Stomach (tissue), 9 donors: ENCODE data around the gene NPFF. TPM values are rescaled to one million over a fixed set of nuclear protein-coding genes. Genes with fewer than 3 reads are reported as not detected.

Experiments
- DNase-seq, 2 donors: peaks; one replicate each; pipeline versions ENCODE4 v3.0.0 to v3.0.0-alpha.2; 2013 to 2019
- H3K27ac ChIP-seq, 5 donors: fragments of 200-600 bp in 4 of 5; sonication (generic) in 4 of 5; one replicate each; pipeline ENCODE4 v1.5.1; 2013 to 2019; ENCODE audit warnings: mild to moderate bottlenecking in 1 of 5, moderate library complexity in 1 of 5
- H3K27me3 ChIP-seq, 3 donors: fragments of 200-600 bp; sonication (generic); one replicate each; pipeline ENCODE4 v1.5.1; 2017 to 2019; ENCODE audit warnings: mixed run types in 1 of 3
- H3K36me3 ChIP-seq, 4 donors: fragments of 200-600 bp; sonication (generic); 1 replicate in 3 of 4; 2 replicates in 1 of 4; pipeline ENCODE4 v1.5.1; 2016 to 2019
- H3K4me1 ChIP-seq, 4 donors: fragments of 200-600 bp; sonication (generic); one replicate each; pipeline ENCODE4 v1.5.1; 2016 to 2019
- H3K4me3 ChIP-seq, 4 donors: fragments of 200-600 bp; sonication (generic) in 3 of 4; one replicate each; pipeline ENCODE4 v1.5.1; 2016 to 2019; ENCODE audit warnings: mild to moderate bottlenecking in 1 of 4
- H3K9me3 ChIP-seq, 4 donors: fragments of 200-600 bp; sonication (generic); one replicate each; pipeline ENCODE4 v1.5.1; 2016 to 2019
- EP300 ChIP-seq: sonication (generic); formaldehyde crosslinking; IDR thresholded peaks from one replicate; pipeline ENCODE4 v1.6.1; 2017; ENCODE audit warnings: antibody characterized with exemption
- POLR2A ChIP-seq, 4 donors: fragments of 450-650 bp; IDR thresholded peaks; one replicate each; pipeline ENCODE4 v1.6.1; 2016; ENCODE audit warnings: antibody characterized with exemption in 4 of 4, control low read depth in 2 of 4, mild to moderate bottlenecking in 1 of 4, moderate library complexity in 1 of 4
- POLR2AphosphoS5 ChIP-seq, 3 donors: sonication (generic); formaldehyde crosslinking; IDR thresholded peaks; one replicate each; pipeline ENCODE4 v1.6.1; 2016; ENCODE audit warnings: antibody characterized with exemption in 3 of 3
- WGBS, 5 donors: extraction: QIAGEN DNeasy Blood & Tissue Kit in 3 of 5; methylation state at CpG; one replicate each; pipeline versions ENCODE4 v1.1.5 to v1.1.7; 2013 to 2018; 5-methylcytosine and 5-hydroxymethylcytosine counted together
- intact Hi-C: fragments of 100-400 bp; cut with DNase I; formaldehyde crosslinking; loops from one replicate; pipeline ENCODE4 v1.15.1; 2023; ENCODE audit warnings: low total_unique reads
- polyA plus RNA-seq, 3 donors: library from polyadenylated mRNA; stranded (reverse); fragments of 200-250 nt; gene quantifications; one replicate each; pipeline ENCODE4 v1.2.3, GENCODE V29; 2013
- total RNA-seq, 5 donors: library from RNA; depleted of rRNA; stranded (reverse); fragments of >200 nt; gene quantifications; one replicate each; pipeline versions ENCODE4 v1.1.0 to v1.2.3, GENCODE V29; 2014 to 2016
- TF ChIP-seq, protein P1 (sequence below), 7 experiments: fragments of 450-650 bp in 4 of 7; fragments of 200-600 bp in 3 of 7; sonication (generic) in 3 of 7; IDR thresholded peaks; one replicate each; pipeline ENCODE4 v1.5.1; 2016 to 2019; ENCODE audit warnings: antibody characterized with exemption in 7 of 7, control low read depth in 2 of 7, mild to moderate bottlenecking in 1 of 7
- donor health status: healthy with polysubstance abuse.
- donor health status: Bipolar disorder and iron deficiency.
- donor health status: healthy.

NPFF gene
- total and polyA plus RNA-seq, 8 donors = not detected

DNA sequence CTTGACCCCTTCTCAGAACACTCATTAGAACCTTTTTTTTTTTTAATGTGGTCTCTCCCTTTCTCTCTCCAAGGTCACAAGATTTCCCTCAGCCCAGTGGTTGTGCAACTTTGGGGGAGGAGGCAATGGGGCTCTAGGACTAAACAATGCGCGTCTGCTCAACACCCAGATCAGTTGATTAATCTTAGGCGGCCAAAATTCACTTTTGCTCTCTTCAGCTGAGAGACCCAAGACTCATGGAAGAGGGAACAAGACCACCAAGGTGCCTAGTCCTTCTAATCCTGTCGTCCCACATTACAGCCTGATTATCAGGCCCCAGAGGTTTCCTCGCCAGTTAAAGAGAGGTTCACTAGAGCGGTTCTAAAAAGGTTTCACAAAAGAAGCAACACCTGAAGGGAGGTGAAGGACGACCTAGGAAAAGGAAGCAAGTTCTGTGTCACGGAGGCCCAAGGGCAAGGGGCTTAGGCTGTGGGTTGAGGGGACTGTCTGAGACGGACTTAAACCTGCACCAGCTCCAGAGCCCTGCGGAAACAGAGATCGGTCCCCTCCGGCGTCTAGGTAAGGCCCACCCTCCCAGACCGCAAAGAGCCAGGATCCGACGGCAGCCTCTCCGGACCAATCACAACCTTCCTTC, 7.0 kb downstream of the NPFF start:
- H3K9me3 ChIP-seq = no peaks in the 10 kb centered on the region
- peak overlapping the region; percentile 87 to 98 (median 98) for H3K27ac ChIP-seq
- peaks cover 36 to 69% (median 49%) of the 10 kb centered on the region in 4 donors for H3K4me1 ChIP-seq
- peak; percentile 50 to 82 for DNase-seq
- no peaks in the 10 kb centered on the region for H3K27me3 ChIP-seq
- H3K36me3 ChIP-seq = peaks cover 1 to 19% (median 17%) of the 10 kb centered on the region in 4 donors
- H3K4me3 ChIP-seq = peak overlapping the region; percentile 47 to 71 (median 64)
- 0 to 1% (median 1%) methylated on average over 17 of the region's 17 CpGs for WGBS, 5 donors
- intact Hi-C loops = no loop called here
- TF ChIP-seq EP300 (peak; percentile 3), POLR2A (IDR thresholded peaks at IDR 0.05) (peak in 2 of 4 donors; percentile 97), POLR2AphosphoS5 (IDR thresholded peaks at IDR 0.05) (peak; percentile 70 to 98 (median 93))
- TF ChIP-seq, protein P1, sequence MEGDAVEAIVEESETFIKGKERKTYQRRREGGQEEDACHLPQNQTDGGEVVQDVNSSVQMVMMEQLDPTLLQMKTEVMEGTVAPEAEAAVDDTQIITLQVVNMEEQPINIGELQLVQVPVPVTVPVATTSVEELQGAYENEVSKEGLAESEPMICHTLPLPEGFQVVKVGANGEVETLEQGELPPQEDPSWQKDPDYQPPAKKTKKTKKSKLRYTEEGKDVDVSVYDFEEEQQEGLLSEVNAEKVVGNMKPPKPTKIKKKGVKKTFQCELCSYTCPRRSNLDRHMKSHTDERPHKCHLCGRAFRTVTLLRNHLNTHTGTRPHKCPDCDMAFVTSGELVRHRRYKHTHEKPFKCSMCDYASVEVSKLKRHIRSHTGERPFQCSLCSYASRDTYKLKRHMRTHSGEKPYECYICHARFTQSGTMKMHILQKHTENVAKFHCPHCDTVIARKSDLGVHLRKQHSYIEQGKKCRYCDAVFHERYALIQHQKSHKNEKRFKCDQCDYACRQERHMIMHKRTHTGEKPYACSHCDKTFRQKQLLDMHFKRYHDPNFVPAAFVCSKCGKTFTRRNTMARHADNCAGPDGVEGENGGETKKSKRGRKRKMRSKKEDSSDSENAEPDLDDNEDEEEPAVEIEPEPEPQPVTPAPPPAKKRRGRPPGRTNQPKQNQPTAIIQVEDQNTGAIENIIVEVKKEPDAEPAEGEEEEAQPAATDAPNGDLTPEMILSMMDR (IDR thresholded peaks at IDR 0.05) = no peak

DNA sequence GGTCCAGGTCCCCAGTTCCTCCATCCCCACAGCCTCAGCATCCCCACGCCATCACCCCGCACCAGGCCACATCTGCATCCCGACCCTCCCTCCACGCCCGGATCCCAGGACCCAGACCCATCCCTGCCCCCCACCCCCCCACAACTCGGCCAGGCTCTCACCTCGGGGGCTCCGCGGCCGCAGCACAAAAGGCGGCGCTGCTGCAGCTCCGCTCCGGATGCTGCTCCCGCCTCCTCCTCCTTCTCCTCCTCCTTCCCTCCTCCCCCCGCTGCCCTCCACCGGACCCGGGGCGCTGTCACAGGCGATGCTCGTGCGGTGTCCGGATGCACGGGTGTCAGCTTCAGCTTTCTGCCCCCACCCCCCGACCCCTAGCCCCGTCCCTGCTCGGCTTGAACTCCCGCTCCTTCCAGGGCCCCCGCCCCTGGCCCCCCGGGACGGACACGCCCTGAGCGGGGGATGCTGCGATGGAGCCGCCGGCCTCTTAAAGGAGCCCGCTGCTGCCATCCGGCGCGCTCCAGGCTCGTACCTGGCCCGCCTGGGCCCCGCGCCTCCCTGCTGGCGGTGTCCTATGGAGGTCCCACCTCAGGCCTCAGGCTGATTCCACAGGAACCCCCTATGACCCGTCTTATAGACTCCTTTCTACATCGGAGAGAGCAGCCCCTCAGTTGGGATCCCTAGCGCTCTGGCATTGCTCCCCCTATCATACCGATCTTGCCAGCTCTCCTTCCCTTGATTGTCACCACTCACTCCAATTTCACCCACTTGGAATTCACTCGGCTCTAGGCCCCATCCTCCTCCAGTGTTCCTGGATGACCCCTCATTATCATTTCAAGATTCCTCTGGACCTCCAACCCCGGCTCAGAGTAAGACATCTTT, 7.8 kb downstream of the NPFF start, which contains the start of gene MAP3K12:
MAP3K12 (minus strand) TSS at position 193 of the 876 bp plus-strand sequence. CDS start 12,067 bp downstream, outside the sequence.
- H3K9me3 ChIP-seq = no peaks in the 10 kb centered on the region
- H3K4me1 ChIP-seq = peaks cover 36 to 69% (median 46%) of the 10 kb centered on the region in 4 donors
- WGBS, 5 donors = 1 to 2% (median 1%) methylated on average over 29 to 51 of the region's 51 CpGs
- peak within 1 kb of the TSS; percentile 87 to 98 (median 98) for H3K27ac ChIP-seq
- H3K36me3 ChIP-seq = peaks cover 0 to 12% (median 9%) of the 10 kb centered on the region in 4 donors
- H3K27me3 ChIP-seq = no peaks in the 10 kb centered on the region
- TF ChIP-seq POLR2A (IDR thresholded peaks at IDR 0.05) = no peak
- no peak for TF ChIP-seq EP300
- TF ChIP-seq, protein P1 (IDR thresholded peaks at IDR 0.05) = no peak
- TF ChIP-seq POLR2AphosphoS5 (IDR thresholded peaks at IDR 0.05) = no peak
- peak; percentile 48 to 85 for DNase-seq
- peak within 1 kb of the TSS; percentile 47 to 71 (median 64) for H3K4me3 ChIP-seq
- intact Hi-C loops = no loop called here

DNA sequence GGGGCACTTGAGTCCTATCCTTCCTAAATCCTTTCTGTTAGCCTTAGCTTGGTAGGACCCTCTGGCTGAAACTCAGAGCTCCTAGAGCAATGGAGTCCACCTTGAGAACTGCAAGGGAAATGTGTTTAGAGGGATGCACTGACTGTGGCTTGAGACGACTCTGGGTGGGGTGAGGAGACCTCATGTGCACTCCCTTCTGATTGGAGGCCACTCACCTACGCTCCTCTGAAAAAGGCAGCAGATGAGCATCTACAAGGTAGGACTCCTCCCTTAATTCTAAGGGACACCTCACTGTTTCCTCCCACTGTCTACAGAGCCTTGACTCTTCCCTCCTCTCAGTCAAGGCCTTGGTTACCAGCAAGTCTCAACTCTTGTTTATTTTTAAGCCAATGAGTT, 9.1 kb downstream of the NPFF start:
- H3K36me3 ChIP-seq = no peaks in the 10 kb centered on the region
- WGBS, 5 donors = 82 to 92% (median 87%) methylated on average over 2 of the region's 2 CpGs
- H3K27ac ChIP-seq = peak overlapping the region in 3 of 5 donors; percentile 98
- H3K9me3 ChIP-seq = no peaks in the 10 kb centered on the region
- intact Hi-C loops = no loop called here
- TF ChIP-seq, protein P1 (IDR thresholded peaks at IDR 0.05) = no peak
- TF ChIP-seq EP300 = no peak
- TF ChIP-seq POLR2AphosphoS5 (IDR thresholded peaks at IDR 0.05) = no peak
- TF ChIP-seq POLR2A (IDR thresholded peaks at IDR 0.05) = no peak
- no peak for DNase-seq
- H3K27me3 ChIP-seq = no peaks in the 10 kb centered on the region
- peaks cover 44 to 80% (median 55%) of the 10 kb centered on the region in 4 donors for H3K4me1 ChIP-seq
- peak overlapping the region in 2 of 4 donors; percentile 47 to 67 for H3K4me3 ChIP-seq

DNA sequence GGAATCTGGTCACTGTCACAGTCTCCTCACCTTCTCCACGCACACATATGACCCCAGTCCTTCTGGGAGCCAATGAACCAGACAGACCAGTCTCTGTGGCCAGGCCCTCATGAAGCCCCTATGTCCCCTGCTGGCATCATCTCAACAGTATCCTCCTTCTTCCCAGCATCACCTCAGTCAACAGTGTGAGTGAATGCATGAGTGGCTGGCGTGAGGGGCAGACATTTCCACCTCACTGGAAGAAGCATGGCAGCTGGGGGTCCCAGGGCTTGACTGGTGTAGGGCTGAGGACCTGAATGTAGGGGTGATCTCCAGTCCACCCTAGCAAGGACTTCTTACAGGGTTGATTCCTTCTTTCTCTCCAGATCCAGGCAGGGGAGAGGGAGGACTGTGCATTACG, 9.8 kb downstream of the NPFF start:
- H3K9me3 ChIP-seq = no peaks in the 10 kb centered on the region
- no peaks in the 10 kb centered on the region for H3K27me3 ChIP-seq
- H3K4me3 ChIP-seq = no peak overlapping the region
- WGBS, 5 donors = 78 to 96% (median 90%) methylated on average over 3 of the region's 3 CpGs
- DNase-seq = no peak
- peak overlapping the region in 2 of 5 donors; percentile 57 to 65 for H3K27ac ChIP-seq
- TF ChIP-seq, protein P1 (IDR thresholded peaks at IDR 0.05) = no peak
- no peak for TF ChIP-seq EP300
- no peak for TF ChIP-seq POLR2A (IDR thresholded peaks at IDR 0.05)
- TF ChIP-seq POLR2AphosphoS5 (IDR thresholded peaks at IDR 0.05) = no peak
- intact Hi-C loops = no loop called here
- no peaks in the 10 kb centered on the region for H3K36me3 ChIP-seq
- peaks cover 42 to 79% (median 55%) of the 10 kb centered on the region in 4 donors for H3K4me1 ChIP-seq
